Activated CD8-positive, alpha-beta memory T cell treated with anti-CD3 and anti-CD28 coated beads for 48 hours (primary cell): ENCODE results near the gene SIRT7.

Experiments used
- DNase-seq, 3 experiments: peaks; one replicate each; pipeline ENCODE4 v3.0.0-alpha.2; 2020; ENCODE audit warnings: low read depth in 2 of 3, low spot score in 2 of 3

The SIRT7 gene

DNA sequence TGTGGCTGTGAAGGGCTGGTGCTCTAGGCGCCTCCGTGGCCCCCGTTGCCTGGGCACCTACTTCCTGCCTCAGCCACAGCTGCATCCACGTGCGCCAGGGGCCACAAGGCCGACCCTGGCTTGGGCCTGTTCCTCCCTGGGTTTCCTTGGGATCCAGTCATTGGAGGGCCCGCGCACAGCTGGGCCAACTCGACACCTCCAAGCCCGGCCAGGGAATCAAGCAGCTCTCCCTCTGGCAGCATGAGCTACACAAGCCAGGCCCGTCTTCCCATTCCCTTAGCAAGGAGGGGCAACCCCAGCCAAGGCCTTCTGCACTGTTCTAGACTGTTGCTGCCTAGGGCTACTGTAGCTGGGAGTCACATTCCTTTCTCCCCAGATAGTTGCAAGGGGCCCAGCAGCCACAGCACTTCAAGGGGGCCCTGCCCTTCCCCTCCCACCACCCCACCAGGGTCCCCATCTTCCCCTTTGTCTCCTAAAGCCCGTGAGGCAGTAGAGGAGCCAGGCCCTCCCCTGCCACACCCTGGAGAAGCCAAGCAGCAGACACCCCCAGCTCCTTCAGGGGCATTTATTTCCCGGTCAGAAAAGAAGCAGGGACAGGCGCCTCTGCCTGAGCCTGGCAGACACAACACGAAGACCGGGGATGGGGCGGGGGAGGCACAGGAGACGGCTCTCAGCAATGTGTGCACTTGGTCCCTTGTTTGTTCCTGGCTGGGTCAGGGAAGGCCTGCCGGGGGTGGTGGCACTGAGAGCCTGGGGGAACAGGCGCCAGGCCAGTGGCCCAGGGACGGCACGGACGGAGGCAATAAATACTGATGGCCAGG, 50.6 kb downstream of the SIRT7 start:
- DNase-seq: no peak

DNA sequence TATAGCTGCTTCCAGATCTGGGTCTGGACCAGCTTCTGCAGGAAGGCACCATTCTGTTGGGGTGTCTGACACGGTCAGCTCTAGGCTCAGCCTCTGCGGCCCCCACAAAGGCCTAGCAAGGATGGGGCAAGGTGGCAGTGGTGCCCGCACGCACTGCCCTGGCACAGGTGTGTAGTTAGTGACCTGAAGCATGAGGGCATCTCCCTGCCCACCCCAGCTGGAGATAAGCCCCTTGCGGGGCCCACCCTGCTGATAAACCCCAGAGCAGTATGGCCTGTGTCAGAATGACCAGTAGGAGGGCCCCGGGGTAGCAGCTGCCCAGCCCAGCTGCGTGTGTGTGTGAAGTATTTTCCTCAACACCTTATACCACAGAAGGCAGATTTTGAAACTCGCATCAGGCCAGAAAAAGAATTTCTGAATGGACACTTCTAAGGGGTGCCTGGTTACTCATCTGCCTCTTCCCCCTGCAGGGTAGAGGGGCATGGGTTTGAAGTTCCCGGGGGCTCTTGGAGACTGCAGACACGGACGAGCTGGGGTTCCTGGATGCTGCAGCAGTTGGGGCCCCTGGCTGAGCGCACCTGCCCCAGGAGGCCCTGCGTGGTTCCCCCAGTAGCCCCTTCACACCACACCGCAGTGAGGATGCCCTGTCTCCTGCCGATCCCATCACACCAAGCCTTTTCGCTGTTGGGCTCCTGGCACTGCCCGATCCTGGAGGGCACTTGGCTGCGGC, 51.4 kb downstream of the SIRT7 start:
- DNase-seq: no peak

GRCh38 chr17:81865733-81866439, 52.1 kb downstream of the SIRT7 start:
- DNase-seq: no peak

DNA sequence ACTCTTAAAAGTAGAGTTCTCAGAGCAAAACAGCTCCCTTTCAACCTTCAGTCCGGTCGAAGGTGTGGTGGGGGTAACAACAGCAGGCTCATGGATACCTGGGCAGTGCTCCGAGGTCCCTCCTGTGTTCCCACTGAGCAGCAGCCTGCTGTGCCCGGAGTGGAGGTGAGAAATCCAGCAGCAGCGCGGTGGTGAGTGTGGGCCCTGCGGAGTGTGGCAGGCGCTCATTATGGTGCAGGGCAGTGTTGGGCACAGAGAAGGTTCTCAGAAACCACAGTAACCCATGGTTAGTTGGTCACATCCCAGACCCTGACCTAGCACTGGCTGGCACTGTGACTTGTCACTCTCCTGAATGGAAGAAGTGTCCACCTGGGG, 52.6 kb downstream of the SIRT7 start:
- no peak for DNase-seq

DNA sequence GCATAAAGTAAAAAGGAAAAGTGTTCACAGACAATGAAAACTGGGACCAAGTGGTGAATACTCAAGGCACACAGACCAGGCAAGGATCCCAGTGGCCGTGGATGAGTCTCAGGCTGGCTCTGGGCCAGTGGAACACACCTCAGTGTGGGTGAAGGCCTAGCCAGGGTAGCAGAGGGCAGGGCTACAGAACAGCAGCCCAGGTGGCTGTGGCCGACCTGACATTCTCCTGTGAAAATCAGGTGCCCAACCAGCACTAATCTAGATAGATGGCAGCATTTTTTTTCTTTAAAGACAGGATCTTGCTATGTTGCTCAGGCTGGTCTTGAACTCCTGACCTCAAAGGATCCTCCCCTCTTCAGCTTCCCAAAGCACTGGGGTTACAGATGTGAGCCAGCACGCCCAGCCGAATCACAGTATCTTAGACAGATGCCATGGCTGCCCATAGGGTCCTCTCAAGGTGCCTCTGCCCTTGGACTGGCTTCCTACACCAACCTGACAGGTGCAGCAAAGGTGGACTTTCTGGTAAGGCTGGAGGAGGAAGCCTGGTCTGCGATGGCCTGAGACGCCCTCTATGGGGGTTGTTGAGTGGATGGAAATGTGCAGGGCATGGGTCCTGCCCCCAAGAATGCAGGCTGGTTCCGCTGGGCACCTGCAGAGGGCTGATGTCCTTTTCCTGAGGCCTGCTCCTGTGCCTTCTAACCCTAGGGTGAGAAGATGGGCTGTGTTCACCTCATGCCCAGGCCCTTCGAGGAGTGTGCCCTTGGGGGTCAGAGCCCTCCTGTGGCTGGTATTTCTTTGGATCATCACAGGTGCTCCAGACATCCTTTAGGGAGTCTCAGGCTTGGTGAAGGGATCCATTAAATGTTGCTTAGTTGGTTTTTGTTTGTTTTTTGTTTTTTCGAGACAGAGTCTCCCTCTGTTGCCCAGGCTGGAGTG, 53.9 kb downstream of the SIRT7 start:
- DNase-seq: no peak

- DNase-seq: no peak
Measured at GRCh38 chr17:81863123-81863675, 54.8 kb downstream of the SIRT7 start.
